IPS-NIHi7 (cell line): Measurements from ENCODE around the gene SYNE1.
"Not testable (repeated sequence)": the region's sequence is repeated elsewhere in the genome, so short reads cannot be mapped to it uniquely, and the experiment has no call there.

Experiments used
- DNase-seq: peaks from one replicate; pipeline ENCODE4 v3.0.0; 2012; ENCODE audit warnings: mixed read lengths; ENCODE audit errors: extremely low spot score

Gene SYNE1

DNA sequence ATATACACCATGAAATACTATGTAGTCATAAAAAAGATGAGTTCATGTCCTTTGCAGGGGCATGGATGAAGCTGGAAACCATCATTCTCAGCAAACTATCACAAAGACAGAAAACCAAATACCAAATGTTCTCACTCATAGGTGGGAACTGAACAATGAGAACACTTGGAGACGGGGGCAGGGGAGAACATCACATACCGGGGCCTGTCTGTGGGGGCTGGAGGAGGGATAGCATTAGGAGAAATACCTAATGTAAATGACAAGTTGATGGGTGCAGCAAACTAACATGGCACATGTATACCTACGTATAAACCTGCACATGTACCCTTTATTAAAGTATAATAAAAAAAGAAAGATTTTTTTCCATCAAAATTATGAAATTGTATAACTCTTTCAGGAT, 22.4 kb downstream of the SYNE1 start:
- DNase-seq, result not testable (repeated sequence)

DNA sequence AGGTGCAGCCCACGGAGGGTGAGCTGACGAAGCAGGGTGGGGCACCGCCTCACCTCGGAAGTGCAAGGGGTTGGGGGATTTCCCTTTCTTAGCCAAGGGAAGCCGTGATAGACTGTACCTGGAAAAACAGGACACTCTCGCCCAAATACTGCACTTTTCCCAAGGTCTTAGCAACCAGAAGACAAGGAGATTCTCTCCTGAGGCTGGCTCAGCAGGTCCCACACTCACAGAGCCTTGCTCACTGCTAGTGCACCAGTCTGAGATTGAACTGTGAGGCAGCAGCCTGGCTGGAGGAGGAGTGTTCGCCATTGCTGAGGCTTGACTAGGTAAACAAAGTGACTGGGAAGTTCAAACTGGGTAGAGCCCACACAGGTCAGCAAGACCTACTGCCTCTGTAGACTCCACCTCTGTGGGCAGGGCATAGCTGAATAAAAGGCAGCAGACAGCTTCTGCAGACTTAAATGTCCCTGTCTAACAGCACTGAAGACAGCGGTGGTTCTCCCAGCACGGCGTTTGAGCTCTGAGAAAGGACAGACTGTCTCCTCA, 28.0 kb downstream of the SYNE1 start:
- DNase-seq, result no peak

DNA sequence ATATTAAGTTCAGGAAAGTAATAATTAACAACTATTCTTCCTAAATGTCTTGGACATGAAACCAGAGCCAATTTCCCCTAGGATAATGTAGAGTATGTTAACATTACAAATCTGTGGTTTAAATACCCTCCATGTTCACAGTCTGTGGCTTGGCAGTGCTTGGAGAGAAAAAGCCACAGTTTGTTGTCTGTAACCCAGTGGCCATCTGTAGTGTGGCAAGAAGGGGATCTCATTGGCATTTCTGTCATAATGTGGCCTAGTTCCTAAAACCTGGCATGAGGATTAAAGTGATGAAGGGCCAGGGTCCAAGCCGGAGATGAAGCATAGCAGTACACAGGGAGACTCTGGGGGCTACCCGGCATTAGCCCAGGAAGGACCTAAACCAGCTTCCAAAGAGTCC, 31.2 kb downstream of the SYNE1 start:
- DNase-seq, result no peak

DNA sequence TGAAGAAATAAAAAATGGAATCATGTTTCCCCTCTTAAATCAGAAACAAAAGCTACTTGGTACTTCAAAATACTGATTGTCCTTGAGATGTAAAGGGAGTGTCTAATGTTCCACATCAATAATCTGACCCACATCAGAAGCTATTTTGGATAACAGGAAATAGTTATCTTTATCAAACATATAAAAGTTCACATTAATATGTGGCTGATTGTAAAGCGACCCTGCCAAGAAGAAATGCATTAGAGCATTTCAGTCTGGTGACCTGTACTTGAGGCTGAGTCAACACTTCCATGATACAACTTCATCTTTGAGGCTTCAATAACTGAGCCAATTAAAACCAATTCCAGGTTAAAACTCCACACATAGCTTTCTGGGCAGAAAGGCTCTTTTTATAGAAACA, 31.8 kb downstream of the SYNE1 start:
- no peak for DNase-seq

DNA sequence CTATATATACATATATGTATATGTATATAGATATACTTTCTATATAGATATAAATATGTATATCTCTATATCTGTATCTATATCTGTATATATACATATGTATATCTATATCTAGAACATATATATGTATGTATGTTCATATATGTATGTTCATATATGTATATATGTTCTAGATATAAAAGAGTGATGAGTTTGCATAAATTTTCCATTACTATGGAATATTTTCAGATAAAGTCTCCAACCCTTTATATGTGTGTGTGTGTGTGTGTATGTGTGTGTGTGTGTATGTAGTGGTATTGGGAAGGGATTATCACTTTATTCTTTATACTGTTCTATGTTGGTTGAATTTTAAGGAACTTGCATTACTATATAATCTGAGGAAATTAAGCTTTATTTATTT, 33.3 kb downstream of the SYNE1 start:
- no peak for DNase-seq

DNA sequence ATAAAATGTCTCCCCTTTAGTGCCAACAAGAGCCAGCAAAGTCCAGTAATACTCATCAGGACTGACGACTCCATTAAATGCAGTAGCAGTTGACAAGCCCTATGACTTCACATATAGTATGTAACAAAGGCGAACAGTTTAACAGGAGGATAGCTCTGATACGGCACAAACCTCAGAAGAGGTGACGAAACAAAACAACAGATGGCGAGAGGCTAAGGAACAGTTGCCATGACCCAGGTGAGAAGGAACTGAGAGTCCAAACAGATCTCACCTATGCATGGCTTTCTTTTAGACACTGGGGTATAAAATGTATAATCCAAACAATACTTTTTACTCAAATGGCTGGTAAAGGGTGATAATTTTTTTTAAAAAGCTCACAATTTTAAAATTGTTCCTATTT, 37.1 kb downstream of the SYNE1 start:
- no peak for DNase-seq

DNA sequence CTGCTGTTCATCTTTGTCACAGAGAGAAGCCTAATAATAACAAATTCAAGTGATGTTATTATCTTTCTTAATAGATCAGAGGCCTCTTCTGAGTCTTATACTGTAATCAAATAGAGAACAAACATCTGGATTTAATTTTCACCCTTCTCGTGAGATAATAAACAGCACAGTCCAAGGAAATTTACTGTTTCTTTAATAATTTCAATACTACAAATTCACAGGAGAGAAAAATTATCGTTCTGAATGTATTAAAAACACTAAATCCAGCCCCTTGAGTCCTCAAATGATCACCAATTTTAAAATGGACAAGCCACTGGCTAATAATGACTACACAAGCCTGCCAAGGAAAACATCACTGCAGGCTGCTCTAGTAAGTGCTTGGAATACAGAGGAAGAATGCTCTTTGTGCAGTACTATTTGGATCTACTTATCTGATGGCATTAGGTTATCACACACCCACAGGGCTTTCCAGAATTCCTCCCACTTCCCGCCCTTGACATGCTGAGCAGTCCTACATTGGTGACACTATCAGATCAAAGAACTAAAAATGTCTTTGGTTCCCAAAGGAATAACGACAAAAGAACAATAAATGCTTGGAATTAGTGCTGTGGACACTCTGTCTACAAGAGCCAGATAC, 38.1 kb downstream of the SYNE1 start:
- DNase-seq, result no peak

DNA sequence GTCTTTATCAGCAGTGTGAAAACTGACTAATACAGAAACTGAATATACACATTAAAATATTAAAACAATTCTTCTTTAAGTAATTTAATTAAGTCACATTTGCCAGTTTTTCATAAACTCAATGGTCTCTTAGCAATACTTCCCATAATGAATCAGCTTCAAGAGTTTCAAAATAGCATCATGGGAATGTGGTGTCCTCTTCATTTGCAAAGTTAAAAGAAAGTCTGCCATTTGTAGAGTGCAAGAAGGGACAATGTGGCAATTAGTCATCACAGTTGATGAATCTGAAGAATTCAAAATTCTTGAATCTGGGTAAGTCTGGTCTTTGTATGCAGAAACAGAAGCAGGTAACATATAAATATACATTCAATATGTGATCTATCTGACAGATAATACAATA, 38.7 kb downstream of the SYNE1 start:
- DNase-seq, result no peak

DNA sequence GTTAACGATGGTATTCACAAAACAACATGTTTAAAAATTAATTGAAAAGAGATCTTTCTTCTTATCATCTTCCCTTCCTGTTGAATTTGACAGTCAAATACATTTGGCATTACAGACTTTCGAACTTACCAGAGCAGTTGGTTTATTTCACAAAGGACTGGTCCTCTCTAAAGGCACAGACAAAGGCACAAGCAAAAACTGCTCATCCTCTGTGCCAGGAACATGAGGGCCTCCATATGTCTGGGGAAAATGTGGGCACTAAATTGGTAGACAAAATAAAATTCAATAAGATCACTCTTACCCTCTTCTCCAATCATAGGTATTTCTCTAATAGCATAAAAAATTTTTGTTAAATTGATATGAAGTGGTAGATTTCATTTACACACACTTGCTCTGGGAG, 40.4 kb downstream of the SYNE1 start:
- DNase-seq, result no peak

DNA sequence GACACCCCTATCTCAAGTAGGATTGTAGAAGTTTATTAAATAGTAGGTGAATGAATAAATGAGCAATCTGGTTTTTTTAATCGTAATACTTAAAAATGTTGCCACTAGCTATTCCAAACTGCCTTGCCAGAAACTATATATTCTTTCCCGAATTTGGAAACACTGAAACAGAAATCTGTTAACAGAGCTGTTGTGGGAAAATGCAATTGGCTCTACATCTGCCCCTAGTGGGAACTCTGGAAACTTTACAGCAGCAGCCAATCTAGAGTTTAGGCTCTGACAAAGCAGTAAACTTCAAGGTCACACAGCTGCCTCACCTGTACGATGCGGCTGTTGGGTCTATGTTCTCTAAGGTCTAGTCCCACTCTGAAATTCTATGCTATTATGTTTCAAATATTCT, 41.7 kb downstream of the SYNE1 start:
- peak; percentile 32 for DNase-seq

DNA sequence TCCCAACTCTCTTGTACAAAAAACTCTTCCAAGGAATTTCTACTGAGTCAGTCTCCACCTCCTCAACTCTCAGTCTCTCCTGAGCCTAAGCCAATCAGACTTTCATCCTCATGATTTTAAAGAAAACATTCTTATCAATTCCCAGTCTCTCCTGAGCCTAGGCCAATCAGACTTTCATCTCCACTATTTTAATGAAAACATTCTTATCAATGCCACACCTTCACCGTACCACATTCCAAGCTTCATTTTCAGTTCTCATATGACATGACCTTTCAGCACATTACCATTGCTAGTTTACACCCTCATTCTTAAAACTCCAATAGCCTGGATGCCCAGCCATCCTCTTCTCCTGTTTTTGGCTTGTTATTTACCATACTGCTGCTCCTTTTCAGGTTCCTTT, 42.5 kb downstream of the SYNE1 start:
- no peak for DNase-seq

DNA sequence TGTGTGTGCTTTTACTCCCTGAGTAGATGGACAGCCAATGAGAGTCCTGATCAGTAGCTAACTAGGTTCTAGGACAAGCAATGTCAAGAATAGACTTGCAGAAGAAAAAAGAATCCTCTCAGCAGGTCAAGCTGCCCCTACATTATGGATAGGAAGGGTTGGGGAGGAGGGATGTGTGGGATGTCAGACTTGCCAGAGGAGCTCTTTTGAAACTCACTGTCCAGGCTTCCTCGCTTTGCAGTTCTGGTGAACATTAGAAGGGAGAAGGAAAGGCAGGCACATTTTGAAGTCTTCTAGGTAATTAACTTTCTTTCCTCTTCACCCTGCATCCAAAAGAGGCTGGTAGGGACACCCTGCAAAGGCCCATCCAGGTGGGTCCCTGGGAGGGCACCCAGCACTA, 48.7 kb downstream of the SYNE1 start:
- no peak for DNase-seq

DNA sequence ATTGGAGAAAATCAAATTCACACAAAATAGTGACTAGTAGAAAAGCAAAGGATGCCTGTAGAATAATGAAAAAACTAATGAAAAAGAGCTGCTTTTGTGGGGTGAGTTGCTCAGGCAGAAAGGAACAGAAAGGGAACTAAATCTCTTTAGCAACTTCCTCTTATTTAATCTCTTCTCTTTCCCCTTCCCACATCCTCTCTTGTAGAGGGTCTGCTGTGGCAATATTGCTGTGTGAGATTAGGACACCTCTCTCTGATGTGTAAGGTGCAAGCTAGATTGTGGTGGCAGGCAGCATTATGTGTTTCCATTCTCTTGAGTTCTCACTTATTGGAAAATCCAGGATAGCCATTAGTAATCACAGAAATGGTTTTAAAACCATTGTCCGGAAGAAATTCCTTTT, 49.7 kb downstream of the SYNE1 start:
- DNase-seq, result no peak

DNA sequence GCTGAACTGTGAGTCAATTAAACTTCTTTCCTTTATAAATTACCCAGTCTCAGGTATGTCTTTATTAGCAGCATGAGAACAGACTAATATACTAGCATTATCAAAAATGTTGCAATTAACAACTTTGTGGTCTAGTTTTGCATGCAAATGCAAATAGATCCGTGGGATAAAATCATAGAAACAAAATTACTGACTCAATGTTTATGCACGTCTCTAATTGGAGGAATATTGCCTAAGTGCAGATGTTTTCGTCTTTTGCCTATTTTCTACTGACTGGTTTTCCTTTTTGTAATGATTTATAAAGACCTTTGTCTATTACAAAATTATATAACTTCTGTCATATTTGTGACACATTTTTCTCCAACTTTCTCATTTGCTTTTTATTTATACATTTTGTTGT, 51.9 kb downstream of the SYNE1 start:
- DNase-seq, result no peak

DNA sequence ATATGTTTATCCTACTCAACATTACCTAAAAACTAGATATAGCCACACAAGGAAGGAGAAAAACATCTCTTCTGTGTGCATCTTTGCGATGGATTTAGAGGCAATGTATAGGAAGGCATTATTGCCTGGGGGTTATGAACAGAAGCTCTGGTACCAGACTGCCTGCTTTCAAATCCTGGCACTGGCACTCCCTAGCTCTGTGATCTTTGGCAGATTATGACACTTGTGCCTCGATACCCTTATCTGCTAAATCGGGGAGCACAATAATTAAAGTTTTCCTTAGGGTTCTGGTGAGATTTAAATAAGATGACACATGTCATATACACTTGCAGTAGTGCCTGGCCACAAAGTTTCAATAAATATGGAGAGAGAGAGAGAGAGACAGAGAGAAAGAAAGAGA, 53.3 kb downstream of the SYNE1 start:
- DNase-seq, result no peak

DNA sequence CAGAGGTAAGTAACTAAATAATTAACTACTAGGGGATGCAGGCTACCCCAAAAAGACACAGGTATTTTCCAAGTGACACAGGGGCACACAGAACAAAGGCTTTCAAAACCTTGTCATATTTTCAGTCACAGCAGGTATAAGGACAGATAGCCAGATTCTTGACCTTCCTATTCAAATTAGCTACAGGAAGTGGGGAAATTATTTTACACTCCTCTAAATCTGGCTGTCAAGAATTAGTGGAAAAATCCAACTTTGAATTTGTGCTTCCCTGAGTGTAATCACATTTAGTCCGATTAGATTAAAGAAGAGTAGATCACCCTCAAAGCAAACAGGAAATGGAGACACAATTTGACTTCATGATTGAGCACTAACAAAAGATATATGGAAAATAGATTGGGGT, 60.6 kb downstream of the SYNE1 start:
- no peak for DNase-seq

DNA sequence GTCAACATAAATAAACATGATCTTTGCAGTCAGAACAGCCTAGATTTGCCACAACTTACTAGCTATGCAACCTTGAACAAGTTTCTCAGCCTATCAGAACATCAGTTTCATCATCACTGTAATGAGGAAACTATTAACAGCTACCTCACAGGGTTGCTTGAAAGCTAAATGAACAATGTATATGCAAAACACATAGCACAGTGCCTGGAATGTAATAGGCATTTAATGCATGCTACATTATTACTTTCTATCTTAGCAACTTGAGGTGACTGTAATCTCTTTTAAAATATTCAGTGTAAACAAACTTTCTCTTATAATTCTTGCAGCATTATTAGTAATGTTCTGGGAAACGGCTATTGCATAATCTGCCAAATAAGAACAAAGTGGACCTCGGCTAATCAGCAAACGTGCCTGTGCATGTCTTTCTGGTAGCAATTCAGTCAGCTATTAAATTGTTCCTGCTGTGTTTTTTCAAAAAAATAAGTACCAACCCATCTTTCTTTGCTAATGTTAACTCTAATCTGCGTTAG, 61.5 kb downstream of the SYNE1 start:
- no peak for DNase-seq

DNA sequence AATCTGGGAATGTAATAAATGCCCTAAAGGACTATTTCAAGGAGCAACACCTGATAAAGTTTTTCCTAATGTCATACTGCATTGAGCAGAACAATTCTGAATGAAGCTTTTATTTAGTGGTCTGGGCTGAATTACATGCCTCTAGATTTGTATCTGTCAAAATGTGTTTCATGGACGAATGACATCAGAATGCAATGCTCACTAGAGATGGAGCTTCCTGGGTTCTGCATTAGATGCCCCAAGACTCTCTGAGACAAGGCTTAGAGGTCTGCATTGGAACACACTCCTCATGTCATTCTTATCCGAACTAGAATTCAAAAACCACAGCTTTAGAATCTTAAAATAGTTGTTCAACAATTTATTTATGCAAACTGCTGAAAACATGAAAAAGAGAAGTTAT, 62.0 kb downstream of the SYNE1 start:
- DNase-seq, result no peak

DNA sequence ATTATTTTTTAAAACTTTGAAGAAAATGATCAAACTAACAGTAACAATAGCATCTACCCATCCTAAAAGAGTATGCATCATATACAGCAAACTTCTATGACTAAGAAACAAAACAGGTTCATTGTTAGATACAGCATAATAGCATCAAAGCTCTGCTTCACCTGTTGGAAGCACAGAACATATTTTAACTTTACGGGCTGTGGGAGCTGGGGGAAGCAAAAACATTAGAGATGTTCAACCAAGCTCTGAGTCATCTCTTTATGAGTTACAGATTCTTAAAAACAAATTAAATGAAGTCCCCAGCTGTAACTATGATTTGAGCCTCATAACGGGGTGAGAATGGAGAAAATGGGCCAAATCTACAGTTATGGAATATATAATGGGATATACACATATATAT, 63.4 kb downstream of the SYNE1 start:
- DNase-seq, result no peak

DNA sequence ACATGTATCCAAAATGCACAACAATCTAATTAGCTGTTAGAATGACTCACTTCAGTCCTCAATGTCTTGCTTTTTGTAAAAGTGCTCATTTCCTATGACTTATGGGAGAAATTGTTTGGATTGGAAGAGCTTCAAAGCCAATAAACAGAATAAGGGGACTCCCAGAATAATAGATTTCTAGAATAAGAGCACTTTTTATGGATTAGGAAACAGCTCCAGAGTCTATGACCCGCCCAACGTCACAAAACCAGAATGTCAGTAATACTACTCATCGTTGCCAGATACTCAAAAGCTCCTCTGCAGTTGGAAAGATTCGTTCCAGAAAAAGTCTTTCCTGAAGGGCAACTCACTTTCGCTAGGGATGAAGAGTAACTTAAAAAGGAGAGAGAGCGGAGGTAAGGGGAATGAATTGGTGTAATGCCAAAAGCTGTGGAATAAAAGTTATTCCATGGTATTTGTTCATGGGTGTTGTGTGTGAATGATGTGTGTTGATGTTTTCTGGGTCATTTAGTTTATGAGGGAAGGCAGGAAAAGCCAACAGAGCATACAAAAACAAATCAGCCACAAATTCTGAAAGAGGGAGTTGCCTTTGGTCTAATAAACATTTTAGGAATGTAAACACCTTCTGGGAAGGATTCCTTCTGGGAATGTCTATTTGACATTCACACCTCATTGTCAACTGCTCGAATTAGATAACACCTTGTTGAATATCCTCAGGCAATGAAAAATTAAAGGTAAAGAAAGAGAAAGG, 64.6 kb downstream of the SYNE1 start:
- no peak for DNase-seq

DNA sequence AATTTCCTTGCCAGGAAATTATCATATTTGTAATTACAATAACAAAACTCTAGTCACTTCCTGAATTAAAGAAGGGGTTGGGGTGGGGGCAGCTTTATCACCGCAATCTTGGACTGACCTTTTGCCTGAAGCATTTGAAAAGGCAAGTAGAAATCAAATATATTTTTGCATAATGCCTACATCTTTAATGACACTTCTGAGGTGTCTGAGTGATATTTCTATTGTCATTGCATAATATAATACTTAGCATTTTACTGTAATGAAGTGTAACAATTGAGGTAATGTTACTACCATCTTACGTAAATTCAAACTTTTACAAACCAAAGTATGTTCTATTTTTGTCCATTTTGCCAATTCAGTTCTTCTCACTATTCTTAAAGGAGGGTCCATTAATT, 65.2 kb downstream of the SYNE1 start:
- DNase-seq, result no peak

DNA sequence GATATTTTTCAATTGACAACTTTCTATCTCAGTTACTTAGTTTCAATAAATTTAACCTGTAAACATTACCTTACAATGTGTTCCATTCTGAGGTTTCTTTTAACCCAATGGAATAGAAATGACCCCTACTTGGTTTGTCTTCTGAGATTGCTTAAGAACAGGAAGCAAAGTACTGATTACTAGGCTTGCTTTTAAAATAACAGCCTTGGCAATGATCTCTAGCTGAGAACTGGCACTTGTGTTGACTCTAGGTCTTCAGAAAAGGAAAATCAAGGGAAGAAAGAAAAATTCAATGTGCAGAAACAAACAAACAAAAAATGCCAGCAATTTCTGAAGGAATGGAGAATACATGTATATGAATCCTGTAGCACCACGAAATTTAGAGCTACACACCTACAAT, 66.1 kb downstream of the SYNE1 start:
- DNase-seq, result no peak
